ENCODE results near the gene GNA14.
"Not testable (repeated sequence)": the region's sequence is repeated elsewhere in the genome, so short reads cannot be mapped to it uniquely, and the experiment has no call there.

GNA14 gene

DNA sequence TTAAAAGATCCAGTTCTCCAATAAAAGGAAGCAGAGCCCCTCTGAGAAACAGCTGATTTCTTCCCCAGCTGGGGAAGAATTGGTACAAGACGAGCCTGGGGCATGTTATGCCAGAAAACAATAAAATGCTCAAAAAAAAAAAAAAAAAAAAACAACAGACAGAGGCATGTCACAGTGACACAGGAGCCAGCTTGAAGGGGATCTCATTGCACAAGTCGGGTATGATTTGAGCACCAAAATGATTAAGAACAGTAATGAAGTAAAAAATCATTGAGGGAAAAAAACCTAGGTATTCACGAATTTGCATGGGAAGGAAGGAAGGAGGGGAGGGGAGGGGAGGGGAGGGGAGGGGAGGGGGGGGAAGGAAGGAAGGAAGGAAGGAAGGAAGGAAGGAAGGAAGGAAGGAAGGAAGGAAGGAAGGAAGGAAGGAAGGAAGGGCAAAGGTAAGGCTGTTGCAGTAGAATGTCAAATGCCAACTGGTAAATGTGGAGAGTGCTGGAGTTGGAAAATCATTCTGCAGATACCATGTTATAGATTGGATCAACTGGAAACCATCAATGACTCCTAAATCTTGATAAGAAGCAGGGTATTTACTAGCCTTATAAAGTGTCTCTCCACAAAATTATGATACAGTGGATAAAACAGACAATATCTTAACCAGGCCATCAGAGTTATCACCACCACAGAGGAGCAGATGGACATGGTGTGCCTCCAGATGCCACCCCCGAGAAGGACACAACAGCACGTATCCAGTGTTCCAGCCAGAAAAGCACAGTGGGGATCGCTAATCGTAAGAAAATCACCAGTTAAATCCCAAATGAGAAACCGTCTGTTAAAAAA, 7.2 kb downstream of the GNA14 start:
- DNase-seq, result no peak

DNA sequence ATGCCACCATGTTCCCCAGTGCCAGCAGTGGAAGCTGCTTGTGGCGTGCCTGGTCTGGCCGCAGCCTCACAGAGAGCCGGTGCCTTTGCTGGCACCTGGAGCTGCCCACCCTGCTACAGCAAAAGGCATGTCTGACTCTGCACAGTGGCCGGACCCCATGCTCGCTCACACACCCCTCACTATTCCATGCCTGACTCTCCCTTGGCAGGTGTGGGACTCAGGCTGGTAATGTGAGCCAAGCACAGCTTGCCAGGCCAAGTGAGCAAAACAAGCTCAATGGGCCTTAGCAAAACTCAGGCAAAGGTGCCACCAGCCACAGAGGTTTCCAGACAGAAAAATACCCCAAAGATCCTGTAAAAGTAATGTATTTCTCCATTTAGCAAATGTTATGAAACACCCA, 15.5 kb downstream of the GNA14 start:
- DNase-seq, result no peak

DNA sequence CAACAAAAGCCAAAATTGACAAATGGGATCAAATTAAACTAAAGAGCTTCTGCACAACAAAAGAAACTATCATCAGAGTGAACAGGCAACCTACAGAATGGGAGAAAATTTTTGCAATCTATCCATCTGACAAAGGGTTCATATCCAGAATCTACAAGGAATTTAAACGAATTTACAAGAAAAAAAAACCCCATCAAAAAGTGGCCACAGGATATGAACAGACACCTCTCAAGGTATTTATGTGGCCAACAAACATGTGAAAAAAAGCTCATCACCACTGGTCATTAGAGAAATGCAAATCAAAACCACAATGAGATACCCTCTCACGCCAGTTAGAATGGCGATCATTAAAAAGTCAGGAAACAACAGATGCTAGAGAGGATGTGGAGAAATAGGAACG, 19.3 kb downstream of the GNA14 start:
- not testable (repeated sequence) for DNase-seq

DNA sequence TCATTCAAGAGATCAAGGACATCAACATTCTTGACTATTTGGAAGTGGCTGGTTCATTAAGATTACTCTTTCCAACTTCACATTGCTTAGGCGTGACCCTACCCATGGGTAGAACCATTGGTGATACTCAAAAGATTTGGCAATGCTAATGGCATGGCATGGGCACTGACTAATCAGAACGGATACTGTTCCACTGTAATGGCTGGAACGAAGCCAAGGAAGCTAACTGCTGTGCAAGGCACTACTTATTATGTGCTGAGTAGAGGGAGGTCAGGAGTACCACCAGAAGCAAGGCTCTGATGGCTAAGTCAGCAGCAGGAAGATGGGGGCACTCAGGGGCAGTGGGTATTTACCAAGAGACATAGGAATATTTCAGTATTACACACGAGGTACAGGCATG, 31.9 kb downstream of the GNA14 start:
- DNase-seq, result no peak

DNA sequence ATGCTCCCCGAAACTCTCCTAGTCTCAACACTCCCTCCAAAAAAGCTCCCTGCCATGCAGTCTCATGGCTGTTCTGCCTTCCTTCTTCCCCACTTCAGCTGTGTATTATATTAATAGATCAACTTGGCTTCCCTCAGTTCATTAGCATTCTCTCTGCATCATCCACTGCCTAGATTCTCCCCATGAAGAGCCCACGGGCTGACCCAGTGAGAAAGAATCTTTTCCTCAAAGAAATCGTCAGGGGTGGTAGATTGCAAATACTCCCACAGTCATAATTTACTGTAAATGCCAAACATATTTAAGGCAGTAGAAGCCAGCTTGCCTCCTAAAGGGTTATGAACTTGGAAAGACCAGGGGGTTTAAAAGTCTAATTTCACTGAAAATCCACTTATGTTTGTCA, 33.5 kb downstream of the GNA14 start:
- DNase-seq, result no peak

DNA sequence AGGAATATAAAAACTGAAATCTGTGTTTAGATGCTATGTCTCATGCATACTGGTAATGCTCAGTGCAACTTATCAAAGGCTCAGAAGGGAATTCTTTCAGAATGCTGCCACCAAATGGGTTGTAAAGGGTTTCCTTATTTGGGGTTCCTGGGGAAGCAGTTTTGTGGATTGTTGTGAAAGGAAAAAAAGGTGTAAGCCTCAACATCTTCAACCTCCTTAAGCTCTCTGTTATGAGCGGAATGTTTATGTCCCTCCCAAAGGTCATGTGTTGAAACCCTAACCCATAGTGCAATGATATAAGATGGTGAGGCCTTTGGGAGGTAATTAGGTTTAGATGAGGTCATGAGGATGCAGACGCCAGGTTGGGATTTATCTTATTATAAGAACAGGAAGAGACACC, 41.6 kb downstream of the GNA14 start:
- no peak for DNase-seq

DNA sequence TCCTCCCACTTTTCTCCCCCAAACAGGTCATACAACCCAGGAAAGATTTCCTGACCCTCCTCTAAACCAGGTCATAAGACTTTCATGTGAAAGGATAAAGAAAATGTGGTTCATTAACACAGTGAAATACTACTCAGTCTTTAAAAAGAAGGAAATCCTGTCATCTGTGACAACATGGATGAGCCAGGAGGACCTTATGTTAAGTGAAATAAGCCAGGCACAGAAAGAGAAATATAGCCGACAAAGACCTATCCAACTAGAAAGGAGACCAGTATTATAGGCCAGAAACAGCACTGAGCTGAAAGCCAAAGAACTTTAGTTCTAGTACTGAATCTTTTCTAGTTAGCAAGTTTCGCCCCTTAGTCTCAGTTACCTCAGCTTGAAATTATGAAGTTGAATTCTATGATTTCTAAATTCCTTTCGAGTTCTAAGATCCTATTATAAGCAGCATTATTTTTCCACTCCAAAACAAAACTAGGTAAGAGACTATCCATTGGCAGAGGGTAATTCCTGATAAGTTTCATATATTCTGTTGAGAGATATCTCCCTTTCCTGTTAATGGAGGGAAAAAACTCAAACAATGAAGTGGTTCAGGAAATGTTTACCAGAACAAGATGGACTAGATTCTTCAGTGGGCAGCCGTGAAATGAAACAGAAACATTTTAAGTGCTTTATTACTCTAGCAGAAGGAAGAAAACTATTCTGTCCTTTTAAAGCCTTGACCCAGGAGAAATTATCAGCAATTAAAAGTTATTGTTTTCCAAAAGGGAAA, 42.5 kb downstream of the GNA14 start:
- no peak for DNase-seq

DNA sequence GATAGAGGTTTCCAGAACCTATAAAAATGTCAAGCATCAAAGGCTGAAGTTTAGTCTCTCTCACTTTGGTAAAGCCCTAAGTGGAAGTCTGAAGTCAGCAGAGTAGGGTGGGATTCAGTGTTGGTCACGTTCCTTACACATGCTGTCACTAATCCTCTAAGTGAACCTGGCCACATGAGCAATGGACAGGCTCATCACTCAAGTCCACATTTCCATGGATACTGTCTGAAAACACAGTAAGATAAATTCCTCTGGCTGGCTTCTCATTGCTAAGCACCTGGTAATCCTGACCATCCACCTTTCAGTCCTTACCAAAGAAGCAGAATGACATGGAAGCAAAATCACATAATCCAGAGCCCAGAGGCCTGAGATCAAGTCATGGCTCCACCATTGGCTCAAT, 43.8 kb downstream of the GNA14 start:
- DNase-seq, result no peak

DNA sequence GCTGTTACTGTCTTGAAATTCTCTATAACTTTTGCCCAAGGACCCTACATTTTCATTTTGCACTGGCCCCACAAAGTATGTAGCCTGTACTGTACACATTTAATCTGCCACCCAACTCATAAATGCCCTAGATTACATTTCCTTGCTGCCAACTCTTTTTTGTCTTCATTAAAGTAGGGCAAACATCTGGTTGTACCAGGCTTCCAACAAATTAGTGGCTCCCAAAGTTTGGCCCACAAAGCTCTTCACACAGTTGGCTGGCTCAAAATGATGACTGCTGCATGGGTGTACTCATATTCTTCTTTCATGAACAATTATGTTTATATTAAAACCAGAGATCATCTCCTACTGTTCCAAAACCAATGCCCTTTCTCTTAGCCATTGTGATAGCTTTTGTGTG, 45.3 kb downstream of the GNA14 start:
- DNase-seq, result no peak

DNA sequence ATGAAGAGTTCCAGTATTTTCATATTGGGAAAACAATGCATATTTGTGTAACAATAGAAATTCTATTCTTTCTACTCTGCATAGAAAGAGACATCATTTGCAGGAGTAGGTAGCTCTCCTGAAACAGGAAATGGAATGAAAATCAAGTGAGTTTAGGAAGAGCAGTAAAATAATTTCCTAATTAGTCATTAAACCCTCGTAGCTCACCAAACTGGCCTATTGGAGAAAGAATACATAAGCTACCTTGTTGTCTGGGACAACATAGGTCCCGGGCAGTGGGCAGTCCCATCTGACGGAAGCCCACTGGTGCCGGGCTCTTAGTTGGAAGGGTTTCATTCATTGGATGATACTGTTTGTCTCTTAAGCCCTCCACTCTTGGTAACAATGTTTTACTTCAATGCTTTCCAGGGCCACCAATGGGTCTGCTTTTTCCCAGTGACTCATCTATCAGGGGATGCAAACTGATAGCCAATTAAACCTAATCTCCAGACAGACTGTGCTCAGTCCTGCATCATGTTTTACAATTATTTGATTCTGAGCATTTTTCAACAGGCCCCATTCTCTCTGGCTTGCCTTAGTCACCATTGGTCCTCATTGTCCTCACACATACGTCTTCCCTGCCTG, 46.5 kb downstream of the GNA14 start:
- DNase-seq, result no peak

DNA sequence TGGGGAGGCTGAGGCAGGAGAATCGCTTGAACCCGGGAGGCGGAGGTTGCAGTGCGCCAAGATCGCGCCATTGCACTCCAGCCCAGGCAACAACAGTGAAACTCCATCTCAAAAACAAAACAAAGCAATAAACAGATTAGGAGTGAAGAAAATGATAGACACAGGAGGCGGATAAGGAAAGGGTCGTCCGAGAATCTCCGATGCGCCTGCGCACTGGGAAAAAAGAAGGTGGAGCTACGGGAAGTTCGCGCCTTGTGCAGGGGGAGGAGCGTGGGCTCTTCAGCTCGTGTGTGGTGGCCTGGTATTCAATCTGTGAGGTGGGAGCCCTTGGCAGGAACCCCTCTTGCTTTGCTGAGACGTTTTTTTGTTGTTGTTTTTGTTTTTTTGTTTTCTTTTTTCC, 47.3 kb downstream of the GNA14 start:
- no peak for DNase-seq

DNA sequence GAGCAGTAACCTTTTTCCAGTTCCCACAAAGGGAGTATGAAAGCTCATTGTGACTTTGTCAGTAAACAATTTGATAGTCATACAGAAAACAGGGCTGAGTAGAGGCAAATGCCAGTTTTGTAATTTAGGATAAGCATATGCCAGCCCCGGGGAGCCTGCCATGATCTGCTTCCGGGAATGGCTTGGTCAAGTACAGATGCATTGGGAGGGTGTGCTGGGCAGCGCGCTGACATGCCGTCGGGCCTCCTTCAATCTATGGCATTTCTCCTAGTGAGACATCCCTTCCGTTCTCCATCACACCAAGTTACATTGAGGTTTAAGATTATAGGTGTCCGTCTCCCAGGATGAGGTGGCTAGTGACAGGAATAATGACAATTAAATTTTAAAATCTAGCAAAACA, 48.6 kb downstream of the GNA14 start:
- DNase-seq, result no peak

DNA sequence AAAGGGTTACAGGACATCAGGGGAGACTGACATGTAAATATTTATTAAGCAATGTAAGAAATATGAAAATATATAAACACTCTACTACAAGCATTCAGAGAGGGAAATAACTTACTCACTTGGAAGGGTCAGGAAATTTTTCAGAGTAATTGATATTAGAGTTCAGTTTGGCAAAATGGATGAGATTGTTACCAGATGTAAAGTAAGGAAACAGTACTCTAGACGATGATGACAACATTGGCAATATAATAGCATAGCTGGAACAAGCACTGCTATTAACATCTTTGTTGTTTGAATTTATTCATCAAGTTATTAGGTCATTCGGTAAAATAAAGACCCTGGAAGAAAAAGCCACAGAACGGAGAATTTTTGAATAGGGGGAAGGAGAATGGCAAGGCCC, 49.1 kb downstream of the GNA14 start:
- DNase-seq, result no peak

DNA sequence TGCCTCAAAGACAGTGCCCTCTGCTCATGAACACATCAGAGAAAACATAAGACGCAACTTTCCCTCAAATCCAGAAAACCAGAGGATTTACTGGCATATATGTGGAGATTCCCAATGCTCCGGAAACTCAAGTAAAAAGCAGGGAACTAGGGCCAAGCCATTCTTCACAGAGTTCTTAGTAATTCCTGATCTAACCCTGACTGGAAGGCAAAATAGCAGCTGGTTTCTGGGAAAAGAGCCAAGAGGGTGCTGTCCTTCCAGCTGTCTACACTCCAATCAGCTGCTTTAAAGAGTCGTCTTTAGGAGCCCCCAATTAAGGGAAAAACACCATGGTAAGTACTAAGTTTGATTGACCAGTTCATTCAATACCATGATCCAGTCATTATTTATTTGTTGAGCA, 49.6 kb downstream of the GNA14 start:
- DNase-seq, result no peak

DNA sequence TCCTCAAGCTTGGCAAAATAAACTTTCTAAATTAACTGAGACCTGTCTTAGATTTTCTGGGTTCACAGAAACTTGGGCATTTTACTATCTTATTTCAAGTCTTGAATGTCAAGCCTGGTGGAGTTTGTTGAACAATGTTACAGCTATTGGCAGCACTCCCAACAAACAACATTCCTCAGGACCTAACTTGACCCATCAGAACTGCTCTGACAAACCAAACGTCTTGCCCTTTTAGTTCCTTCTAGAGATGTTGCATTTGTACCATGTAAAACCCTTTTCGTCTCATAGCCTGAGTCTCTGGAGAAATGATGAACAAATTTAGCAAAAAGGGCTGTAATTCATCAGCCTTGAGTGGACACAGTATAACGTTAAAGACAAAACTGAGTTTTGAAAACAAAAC, 51.1 kb downstream of the GNA14 start:
- no peak for DNase-seq

DNA sequence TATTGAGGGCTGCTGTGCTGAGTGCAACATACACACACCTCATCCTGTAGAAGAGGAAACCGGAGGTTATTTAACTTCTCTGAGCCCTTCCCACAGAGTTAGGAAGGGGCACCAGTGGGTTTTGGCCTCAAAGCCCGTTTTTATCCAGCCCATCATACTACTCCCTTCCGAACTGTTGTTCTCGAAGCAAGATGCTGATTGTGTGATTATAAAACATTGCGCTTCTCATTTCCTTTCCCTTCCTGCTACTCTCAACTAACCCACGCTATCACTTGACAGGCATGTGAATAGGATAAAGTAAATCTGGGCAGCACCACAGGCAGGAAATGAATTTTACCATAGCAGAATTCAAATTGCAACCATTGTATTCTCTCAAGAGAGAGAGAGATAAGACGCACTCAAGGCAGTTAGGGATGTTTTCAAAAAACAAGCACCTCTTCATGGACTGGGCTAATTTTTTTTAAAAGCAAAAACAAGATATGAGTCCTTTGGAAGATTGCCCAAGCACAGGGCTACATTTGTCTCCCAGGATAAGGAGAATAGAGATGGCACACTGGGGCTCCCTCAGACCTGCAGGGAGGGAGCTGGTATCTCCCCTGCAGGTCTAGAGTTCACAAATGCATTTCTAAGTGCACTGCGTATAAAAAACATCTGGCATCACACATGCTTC, 52.6 kb downstream of the GNA14 start:
- no peak for DNase-seq

DNA sequence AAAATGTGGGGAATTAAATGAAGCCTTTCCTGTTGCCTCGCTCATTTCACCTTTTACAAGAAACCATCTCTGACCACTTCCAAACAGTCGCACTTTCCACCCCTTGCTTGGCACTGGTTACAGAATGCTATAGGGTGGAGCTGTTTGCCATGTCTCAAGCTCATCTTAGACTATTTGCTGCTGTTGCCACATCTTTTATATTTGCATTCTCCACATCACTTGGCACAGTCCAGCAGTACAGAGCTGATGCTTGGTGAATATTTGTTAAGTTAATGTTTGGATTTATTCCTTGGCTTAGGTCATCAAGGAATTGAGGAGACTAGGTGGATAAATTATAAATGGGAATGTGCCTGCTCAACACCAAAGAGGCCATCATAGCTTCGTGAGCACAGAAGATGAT, 53.2 kb downstream of the GNA14 start:
- DNase-seq, result no peak

DNA sequence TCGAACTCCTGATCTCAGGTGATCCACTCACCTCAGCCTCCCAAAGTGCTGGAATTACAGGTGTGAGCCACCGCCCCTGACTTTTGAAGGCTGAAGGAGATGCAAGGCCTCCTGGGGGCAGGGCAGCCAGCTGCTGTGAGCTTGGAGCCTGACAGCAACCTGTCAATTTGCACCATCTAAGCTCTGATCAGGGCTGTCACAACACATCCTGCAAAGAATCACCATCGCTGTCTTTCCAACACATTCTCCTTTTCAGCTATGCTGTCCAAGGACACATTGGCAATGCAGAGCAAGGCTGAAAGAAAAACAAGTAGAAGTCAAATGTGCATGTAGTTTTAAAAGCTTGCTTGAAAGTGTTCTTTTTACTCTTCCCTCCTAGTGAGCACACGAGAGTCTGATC, 54.6 kb downstream of the GNA14 start:
- no peak for DNase-seq

DNA sequence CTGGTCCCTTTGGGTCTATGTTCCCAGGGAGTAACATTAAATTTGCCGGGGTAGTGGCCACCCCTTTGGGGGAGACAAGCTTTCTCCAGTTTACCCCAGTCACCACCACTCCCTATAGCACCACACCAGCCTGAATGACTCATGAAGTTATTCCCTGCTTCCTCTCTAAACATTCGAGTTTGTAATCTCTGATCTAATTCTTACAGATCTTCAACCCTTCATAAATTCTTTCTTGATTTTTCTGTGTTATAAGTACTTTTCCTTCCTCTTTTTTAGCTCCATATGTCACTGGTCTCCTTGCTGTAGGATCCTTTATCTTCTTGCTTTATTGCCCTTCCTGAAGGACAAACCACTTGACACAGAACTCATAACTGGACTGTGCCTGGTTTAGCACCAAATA, 55.6 kb downstream of the GNA14 start:
- no peak for DNase-seq

DNA sequence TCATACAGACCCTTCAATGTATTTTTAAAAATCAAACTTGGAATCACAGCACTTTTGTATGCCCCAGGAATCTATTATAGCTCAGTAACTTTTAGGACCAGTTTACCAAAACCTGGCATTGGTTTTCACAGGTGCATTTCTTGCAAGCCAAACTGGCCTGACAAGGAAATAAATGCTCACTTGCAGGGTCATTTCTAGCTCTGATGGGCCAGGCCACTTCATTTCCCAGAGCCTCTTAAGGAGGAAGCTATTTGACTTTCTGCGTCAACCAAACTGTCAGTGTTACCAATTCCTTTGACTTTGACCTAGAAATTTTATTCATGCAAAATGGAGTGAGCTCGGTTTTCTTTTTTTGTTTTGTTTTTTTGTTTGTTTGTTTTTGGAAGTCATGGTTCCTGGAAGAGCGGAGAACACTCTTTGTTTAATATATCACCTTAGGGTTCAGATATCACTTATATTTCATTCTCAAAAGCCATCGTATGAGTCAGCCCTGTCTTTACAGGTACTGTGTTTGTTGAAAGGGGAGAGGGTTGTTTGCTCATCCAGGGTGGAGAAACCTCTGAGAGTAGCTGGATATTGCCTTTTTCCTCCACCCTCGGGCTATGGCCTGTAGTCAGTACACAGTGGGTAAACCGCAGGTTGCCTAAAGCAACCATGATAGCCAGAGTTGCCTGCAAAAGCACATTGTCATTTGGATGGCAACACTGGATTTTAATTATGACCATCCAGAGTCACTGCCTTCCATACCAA, 58.9 kb downstream of the GNA14 start:
- DNase-seq, result no peak

DNA sequence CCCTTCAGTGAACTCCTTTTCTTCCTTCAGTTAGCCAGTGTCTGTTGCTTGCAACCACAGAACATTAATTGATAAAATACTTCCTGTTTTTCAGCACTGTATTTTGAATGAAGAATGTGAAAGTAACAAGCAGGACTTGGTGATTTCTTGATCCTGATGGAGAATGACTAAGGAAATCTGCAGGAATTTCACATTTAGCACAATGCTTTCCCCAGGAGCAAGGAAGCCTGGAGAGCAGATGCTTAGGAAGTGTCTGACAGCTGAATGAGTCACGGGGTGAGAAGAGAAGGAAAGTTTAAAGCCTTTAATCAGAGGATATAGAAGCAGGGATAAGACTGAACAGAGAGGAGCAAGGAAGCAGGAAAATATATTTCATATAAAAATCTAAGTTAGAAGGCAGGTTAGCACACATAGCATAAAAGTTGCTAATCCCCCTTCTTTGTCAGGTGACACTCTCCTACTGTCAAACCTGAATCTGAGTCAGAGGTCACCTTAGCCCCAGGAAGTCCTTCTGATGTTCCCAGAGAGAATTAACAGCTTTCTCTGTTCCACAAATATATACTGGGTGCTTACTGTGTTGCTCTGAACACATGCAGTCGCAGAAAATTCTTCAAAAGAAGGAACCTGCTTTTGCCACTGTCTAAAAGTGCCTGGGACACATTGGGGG, 59.7 kb downstream of the GNA14 start:
- DNase-seq, result no peak

DNA sequence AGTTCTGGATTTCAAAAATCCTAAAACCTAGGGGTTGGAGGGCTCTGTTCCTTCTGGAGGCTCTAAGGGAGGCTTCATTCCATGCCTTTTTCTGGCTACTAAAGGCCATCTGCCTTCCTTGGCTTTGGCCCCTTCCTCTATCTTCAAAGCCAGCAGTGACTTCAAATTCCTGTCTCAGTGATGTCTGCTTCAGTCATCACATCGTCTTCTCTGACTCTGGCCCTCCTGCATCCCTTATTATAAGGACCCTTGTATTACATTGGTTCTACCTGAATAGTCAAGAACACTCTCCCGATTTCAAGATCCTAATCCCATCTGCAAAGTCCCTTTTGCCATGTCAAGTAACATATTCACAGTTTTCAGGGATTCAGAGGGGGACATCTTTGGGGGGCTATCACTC, 60.3 kb downstream of the GNA14 start:
- no peak for DNase-seq
